Prostate gland (tissue), 2 donors: ENCODE results near the gene IFT43. TPM values are rescaled to one million over a fixed set of nuclear protein-coding genes. Genes with fewer than 3 reads are reported as not detected.

Experiments
- DNase-seq: peaks from one replicate; pipeline ENCODE4 v3.0.0-alpha.2; 2019; ENCODE audit warnings: low spot score
- H3K27ac ChIP-seq, 2 donors: fragments of 200-600 bp; sonication (generic); 2 replicates each; pipeline ENCODE4 v1.5.1; 2017 to 2019
- H3K27me3 ChIP-seq: fragments of 200-600 bp; sonication (generic); replicated peaks from 2 replicates; pipeline ENCODE4 v1.5.1; 2019; ENCODE audit not compliant: insufficient read depth
- H3K36me3 ChIP-seq, 2 donors: fragments of 200-600 bp; sonication (generic); 1 replicate in 1 of 2; 2 replicates in 1 of 2; pipeline versions ENCODE4 v1.5.1 to v1.8.1; 2017 to 2019
- H3K4me1 ChIP-seq: fragments of 200-600 bp; sonication (generic); replicated peaks from 2 replicates; pipeline ENCODE4 v1.5.1; 2019
- H3K4me3 ChIP-seq, 2 donors: fragments of 200-600 bp; sonication (generic); 2 replicates each; pipeline ENCODE4 v1.5.1; 2017 to 2019
- H3K9me3 ChIP-seq: fragments of 200-600 bp; sonication (generic); 2 replicates; pipeline ENCODE4 v1.5.1; 2017
- POLR2A ChIP-seq: fragments of 450-650 bp; IDR thresholded peaks from one replicate; pipeline ENCODE4 v1.6.1; 2016; ENCODE audit warnings: antibody characterized with exemption, mild to moderate bottlenecking
- POLR2AphosphoS5 ChIP-seq: sonication (generic); formaldehyde crosslinking; IDR thresholded peaks from one replicate; pipeline ENCODE4 v1.6.1; 2017; ENCODE audit warnings: antibody characterized with exemption
- WGBS: methylation state at CpG from one replicate; pipeline ENCODE4 v1.1.5; 2018; 5-methylcytosine and 5-hydroxymethylcytosine counted together
- intact Hi-C: fragments of 100-400 bp; cut with DNase I; formaldehyde crosslinking; loops from one replicate; pipeline ENCODE4 v1.14.2; 2022
- total RNA-seq, 2 donors: library from RNA; depleted of rRNA; stranded (reverse); fragments of >200 nt; gene quantifications; one replicate each; pipeline ENCODE4 v1.1.0, GENCODE V29; 2016
- TF ChIP-seq, protein P1 (sequence below), 4 experiments: fragments of 200-600 bp in 2 of 4; fragments of 450-650 bp in 2 of 4; sonication (generic) in 2 of 4; IDR thresholded peaks; 1 replicate in 3 of 4; 2 replicates in 1 of 4; pipeline ENCODE4 v1.5.1; 2016 to 2019; ENCODE audit warnings: antibody characterized with exemption in 4 of 4, mild to moderate bottlenecking in 2 of 4, moderate library complexity in 2 of 4

The IFT43 gene
- total RNA-seq, 2 donors from 2014 or later = 43.1 to 55.9 TPM

DNA sequence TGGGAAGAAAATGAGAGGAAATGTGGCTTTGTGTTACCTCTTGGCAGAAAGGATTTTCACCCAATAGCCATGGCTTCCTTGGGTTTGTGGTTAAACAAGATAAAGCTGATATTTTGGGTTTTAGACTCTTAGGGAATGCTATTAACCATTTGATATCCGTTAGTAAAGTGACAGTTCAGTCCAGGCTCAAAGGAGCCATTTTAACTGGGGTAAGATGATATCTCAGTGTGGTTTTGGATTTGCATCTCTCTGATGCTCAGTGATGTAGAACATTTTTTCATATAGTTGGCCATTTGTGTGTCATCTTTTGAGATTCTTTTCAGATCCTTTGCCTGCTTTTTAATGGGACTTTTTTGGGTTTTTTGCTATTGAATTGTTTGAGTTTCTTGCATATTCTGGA, 30.1 kb downstream of the IFT43 start:
- no peaks in the 10 kb centered on the region for H3K9me3 ChIP-seq
- H3K36me3 ChIP-seq = no peaks in the 10 kb centered on the region
- intact Hi-C loops = no loop called here
- no peak overlapping the region for H3K27ac ChIP-seq
- no peaks in the 10 kb centered on the region for H3K4me1 ChIP-seq
- H3K4me3 ChIP-seq = no peak overlapping the region
- 62% methylated on average over 1 of the region's 1 CpG for WGBS
- no peak for DNase-seq
- H3K27me3 ChIP-seq = no peaks in the 10 kb centered on the region
- TF ChIP-seq POLR2A = no peak
- TF ChIP-seq, protein P1, sequence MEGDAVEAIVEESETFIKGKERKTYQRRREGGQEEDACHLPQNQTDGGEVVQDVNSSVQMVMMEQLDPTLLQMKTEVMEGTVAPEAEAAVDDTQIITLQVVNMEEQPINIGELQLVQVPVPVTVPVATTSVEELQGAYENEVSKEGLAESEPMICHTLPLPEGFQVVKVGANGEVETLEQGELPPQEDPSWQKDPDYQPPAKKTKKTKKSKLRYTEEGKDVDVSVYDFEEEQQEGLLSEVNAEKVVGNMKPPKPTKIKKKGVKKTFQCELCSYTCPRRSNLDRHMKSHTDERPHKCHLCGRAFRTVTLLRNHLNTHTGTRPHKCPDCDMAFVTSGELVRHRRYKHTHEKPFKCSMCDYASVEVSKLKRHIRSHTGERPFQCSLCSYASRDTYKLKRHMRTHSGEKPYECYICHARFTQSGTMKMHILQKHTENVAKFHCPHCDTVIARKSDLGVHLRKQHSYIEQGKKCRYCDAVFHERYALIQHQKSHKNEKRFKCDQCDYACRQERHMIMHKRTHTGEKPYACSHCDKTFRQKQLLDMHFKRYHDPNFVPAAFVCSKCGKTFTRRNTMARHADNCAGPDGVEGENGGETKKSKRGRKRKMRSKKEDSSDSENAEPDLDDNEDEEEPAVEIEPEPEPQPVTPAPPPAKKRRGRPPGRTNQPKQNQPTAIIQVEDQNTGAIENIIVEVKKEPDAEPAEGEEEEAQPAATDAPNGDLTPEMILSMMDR (IDR thresholded peaks at IDR 0.05) = no peak
- no peak for TF ChIP-seq POLR2AphosphoS5

DNA sequence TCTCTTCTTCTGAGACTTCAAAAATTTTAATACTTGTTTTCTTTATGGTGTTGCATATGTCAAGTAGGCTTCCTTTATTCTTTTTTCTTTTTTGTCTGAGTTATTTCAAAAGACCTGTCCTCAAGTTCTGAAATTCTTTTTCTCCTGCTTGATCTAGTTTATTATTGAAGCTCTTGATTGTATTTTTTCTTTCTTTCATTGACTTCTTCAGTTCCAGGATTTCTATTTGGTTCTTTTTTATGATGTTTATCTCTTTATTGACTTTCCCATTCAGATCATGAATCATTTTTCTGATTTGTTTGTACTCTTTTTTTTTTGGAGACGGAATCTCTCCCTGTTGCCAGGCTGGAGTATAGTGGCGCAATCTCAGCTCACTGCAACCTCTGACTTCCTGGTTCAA, 34.1 kb downstream of the IFT43 start:
- H3K27me3 ChIP-seq = no peaks in the 10 kb centered on the region
- H3K4me1 ChIP-seq = no peaks in the 10 kb centered on the region
- WGBS = 65% methylated on average over 2 of the region's 2 CpGs
- no peak for TF ChIP-seq POLR2A
- no peak for TF ChIP-seq POLR2AphosphoS5
- TF ChIP-seq, protein P1 (IDR thresholded peaks at IDR 0.05) = no peak
- H3K27ac ChIP-seq = no peak overlapping the region
- DNase-seq = no peak
- H3K36me3 ChIP-seq = peaks cover 0 to 9% of the 10 kb centered on the region in 2 donors
- H3K4me3 ChIP-seq = no peak overlapping the region
- intact Hi-C loops = no loop called here
- no peaks in the 10 kb centered on the region for H3K9me3 ChIP-seq

DNA sequence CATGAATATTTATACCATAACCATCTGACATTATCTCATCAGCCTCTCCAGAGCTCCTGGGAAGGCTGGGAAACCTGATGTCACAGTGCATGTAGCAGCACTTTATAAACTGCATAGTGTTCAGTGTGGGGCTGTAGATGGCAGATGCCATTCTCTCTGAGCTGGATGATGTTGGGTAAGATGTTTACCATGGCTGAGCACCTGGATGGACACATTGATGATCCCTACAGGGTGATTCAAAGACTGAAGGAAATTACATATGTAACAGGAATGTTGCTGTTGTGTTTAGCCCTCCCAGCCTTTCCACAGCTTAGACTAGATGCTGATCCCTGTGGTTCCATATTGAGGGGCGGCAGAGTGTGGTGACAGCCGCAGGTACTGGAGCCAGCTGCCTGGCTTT, 37.4 kb downstream of the IFT43 start:
- DNase-seq = no peak
- Histone ChIP-seq H3K27ac (no peak overlapping the region), H3K4me1 (no peaks in the 10 kb centered on the region), H3K27me3 (no peaks in the 10 kb centered on the region), H3K4me3 (no peak overlapping the region), H3K9me3 (no peaks in the 10 kb centered on the region), H3K36me3 (peaks cover 0 to 9% of the 10 kb centered on the region in 2 donors)
- WGBS = 98% methylated on average over 2 of the region's 2 CpGs
- TF ChIP-seq POLR2AphosphoS5 = no peak
- TF ChIP-seq, protein P1 (IDR thresholded peaks at IDR 0.05) = no peak
- TF ChIP-seq POLR2A = no peak
- intact Hi-C loops = no loop called here

DNA sequence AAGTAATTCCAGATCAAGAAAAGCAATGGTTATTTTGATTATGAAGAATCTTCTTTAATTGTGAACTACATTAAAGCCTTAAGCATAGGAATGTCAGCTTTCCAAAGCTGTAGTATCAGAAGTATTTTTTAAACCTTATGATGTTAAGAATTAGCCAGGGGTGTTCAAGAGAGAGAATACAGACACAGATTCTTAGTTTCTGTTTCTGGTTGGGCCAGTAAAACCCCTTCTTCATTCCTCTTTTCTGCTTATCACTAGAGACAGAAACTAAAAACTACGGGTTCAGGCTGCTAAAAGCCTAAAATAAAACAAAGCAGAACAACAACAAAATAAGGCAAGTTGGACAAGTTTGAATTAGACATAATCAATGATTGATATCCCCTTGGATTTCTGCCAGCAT, 38.2 kb downstream of the IFT43 start:
- no peak overlapping the region for H3K4me3 ChIP-seq
- no peak overlapping the region for H3K27ac ChIP-seq
- peaks cover 0 to 9% of the 10 kb centered on the region in 2 donors for H3K36me3 ChIP-seq
- no peak for DNase-seq
- intact Hi-C loops = no loop called here
- H3K4me1 ChIP-seq = no peaks in the 10 kb centered on the region
- TF ChIP-seq, protein P1 (IDR thresholded peaks at IDR 0.05) = no peak
- TF ChIP-seq POLR2A (no peak), POLR2AphosphoS5 (no peak)
- no peaks in the 10 kb centered on the region for H3K9me3 ChIP-seq
- no peaks in the 10 kb centered on the region for H3K27me3 ChIP-seq
- 65% methylated on average over 1 of the region's 1 CpG for WGBS

DNA sequence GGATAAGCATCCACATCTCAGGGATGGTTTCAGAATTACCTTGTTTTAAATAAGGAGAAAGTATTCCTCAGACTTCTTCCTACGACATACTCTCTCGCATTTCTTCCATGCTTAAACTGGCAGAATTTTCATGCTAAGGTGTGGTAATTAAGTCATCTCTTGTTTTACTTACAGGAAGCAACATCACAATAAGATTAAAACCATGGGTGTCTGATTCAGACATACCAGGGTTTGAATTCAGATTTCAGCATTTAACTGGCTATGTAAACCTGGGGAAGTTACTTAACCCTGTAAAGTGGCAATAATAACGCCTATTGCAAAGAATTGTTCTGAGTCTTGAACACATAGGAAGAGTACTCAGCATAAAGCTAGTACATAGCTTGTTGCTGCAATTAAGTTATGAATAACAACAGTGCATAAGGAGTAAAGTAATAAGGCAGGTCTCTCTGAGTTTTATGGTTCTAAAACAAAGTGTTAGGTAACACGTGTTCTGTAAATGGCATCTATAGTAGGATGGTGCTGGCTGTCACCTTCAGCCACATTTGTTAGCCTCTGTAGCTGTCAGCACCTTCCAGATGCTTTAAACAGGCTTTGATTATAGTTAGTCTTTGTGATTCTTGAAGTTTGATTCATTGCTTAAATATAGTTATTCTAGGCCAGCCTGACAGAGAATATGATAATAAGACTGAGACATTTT, 38.8 kb downstream of the IFT43 start:
- DNase-seq = no peak
- Histone ChIP-seq H3K4me1 (no peaks in the 10 kb centered on the region), H3K27ac (no peak overlapping the region), H3K9me3 (no peaks in the 10 kb centered on the region), H3K36me3 (peaks cover 0 to 9% of the 10 kb centered on the region in 2 donors), H3K4me3 (no peak overlapping the region), H3K27me3 (no peaks in the 10 kb centered on the region)
- intact Hi-C loops = no loop called here
- 88% methylated on average over 4 of the region's 4 CpGs for WGBS
- TF ChIP-seq POLR2A (no peak), POLR2AphosphoS5 (no peak)
- TF ChIP-seq, protein P1 (IDR thresholded peaks at IDR 0.05) = no peak
